ENCODE data around the gene NLRX1. TPM values are rescaled to one million over a fixed set of nuclear protein-coding genes. Genes with fewer than 3 reads are reported as not detected.

The NLRX1 gene
- polyA plus RNA-seq, 1 experiment = 4.7 TPM

- CTCF ChIA-PET = interaction anchor here (0.6 to 4.4 kb wide), 5 partner anchors 8 to 170 kb away, joined by 3 to 15 read pairs (median 5); partner anchors contain the start of gene CBL
- Histone ChIP-seq H3K27ac (ENCODE audit: low read depth, low read length) (no peak overlapping the region), H3K27me3 (ENCODE audit: control insufficient read depth, insufficient read depth, low read length) (peaks cover 28% of the 10 kb centered on the region), H3K9me3 (ENCODE audit: control insufficient read depth, insufficient read depth, low read length) (no peaks in the 10 kb centered on the region; the same call in 1 of the 2 replicates), H3K4me3 (ENCODE audit: low read depth, low read length) (no peak overlapping the region)
- DNase-seq (ENCODE audit: low read depth, low spot score) = no peak
- no peak for TF ChIP-seq CTCF (IDR thresholded peaks at IDR 0.05; ENCODE audit: low read depth, low read length)
- POLR2A ChIA-PET = no interaction called here
Measured at GRCh38 chr11:119153049-119153818, 15.3 kb upstream of the NLRX1 start.

- H3K27ac ChIP-seq (ENCODE audit: low read depth, low read length) = no peak overlapping the region
- no peaks in the 10 kb centered on the region; the same call in 1 of the 2 replicates for H3K9me3 ChIP-seq (ENCODE audit: control insufficient read depth, insufficient read depth, low read length)
- ChIA-PET CTCF (interaction anchor here (4.4 kb wide), 1 partner anchor 9 kb away, joined by 15 read pairs; no protein-coding TSS in a partner anchor), POLR2A (interaction anchor here (0.6 to 0.7 kb wide), 2 partner anchors 15 to 236 kb away, joined by 3 to 7 read pairs; no protein-coding TSS in a partner anchor)
- no peak for TF ChIP-seq CTCF (IDR thresholded peaks at IDR 0.05; ENCODE audit: low read depth, low read length)
- H3K27me3 ChIP-seq (ENCODE audit: control insufficient read depth, insufficient read depth, low read length) = peaks cover 27% of the 10 kb centered on the region
- no peak for DNase-seq (ENCODE audit: low read depth, low spot score)
- H3K4me3 ChIP-seq (ENCODE audit: low read depth, low read length) = no peak overlapping the region
Measured at GRCh38 chr11:119154178-119154577, 14.3 kb upstream of the NLRX1 start.

GRCh38 chr11:119155733-119156492 lies 12.6 kb upstream of the NLRX1 start:
- DNase-seq (ENCODE audit: low read depth, low spot score) = no peak
- H3K4me3 ChIP-seq (ENCODE audit: low read depth, low read length) = no peak overlapping the region
- ChIA-PET POLR2A (no interaction called here), CTCF (interaction anchor here (1.3 to 4.4 kb wide), 2 partner anchors 11 to 41 kb away, joined by 4 to 15 read pairs; no protein-coding TSS in a partner anchor)
- TF ChIP-seq CTCF (IDR thresholded peaks at IDR 0.05; ENCODE audit: low read depth, low read length) = 0 out of 2 replicates have a peak, but pooled peaks have one; percentile 8
- no peak overlapping the region for H3K27ac ChIP-seq (ENCODE audit: low read depth, low read length)
- peaks cover 21% of the 10 kb centered on the region for H3K27me3 ChIP-seq (ENCODE audit: control insufficient read depth, insufficient read depth, low read length)
- no peaks in the 10 kb centered on the region for H3K9me3 ChIP-seq (ENCODE audit: control insufficient read depth, insufficient read depth, low read length)

GRCh38 chr11:119156496-119156895 lies 12.0 kb upstream of the NLRX1 start:
- H3K27ac ChIP-seq (ENCODE audit: low read depth, low read length) = no peak overlapping the region
- H3K27me3 ChIP-seq (ENCODE audit: control insufficient read depth, insufficient read depth, low read length) = peaks cover 23% of the 10 kb centered on the region
- H3K4me3 ChIP-seq (ENCODE audit: low read depth, low read length) = no peak overlapping the region
- ChIA-PET CTCF (interaction anchor here (0.5 to 4.4 kb wide), 4 partner anchors 11 to 182 kb away, joined by 3 to 15 read pairs (median 4); no protein-coding TSS in a partner anchor), POLR2A (no interaction called here)
- no peak for DNase-seq (ENCODE audit: low read depth, low spot score)
- no peaks in the 10 kb centered on the region for H3K9me3 ChIP-seq (ENCODE audit: control insufficient read depth, insufficient read depth, low read length)
- no peak for TF ChIP-seq CTCF (IDR thresholded peaks at IDR 0.05; ENCODE audit: low read depth, low read length)

All from AG04450 (cell line).